Stimulated activated CD8-positive, alpha-beta memory T cell treated with anti-CD3 and anti-CD28 coated beads, Interleukin-15, amount 100 ng/mL, for 1 hour (primary cell): ENCODE data around the gene ANKRD28.
"Not testable (repeated sequence)": the region's sequence is repeated elsewhere in the genome, so short reads cannot be mapped to it uniquely, and the experiment has no call there.

Source experiments
- DNase-seq: peaks from one replicate; pipeline ENCODE4 v3.0.0-alpha.2; 2020; ENCODE audit warnings: low read depth

The ANKRD28 gene

GRCh38 chr3:15797642-15798303, at the start of gene ANKRD28:
TSS of gene ANKRD28 (minus strand) at chr3:15797979. CDS start at chr3:15796521, 1,458 bp downstream.
- no peak for DNase-seq

- DNase-seq, result no peak
Observed at GRCh38 chr3:15847239-15847638, 49.5 kb upstream of the ANKRD28 start.

DNA sequence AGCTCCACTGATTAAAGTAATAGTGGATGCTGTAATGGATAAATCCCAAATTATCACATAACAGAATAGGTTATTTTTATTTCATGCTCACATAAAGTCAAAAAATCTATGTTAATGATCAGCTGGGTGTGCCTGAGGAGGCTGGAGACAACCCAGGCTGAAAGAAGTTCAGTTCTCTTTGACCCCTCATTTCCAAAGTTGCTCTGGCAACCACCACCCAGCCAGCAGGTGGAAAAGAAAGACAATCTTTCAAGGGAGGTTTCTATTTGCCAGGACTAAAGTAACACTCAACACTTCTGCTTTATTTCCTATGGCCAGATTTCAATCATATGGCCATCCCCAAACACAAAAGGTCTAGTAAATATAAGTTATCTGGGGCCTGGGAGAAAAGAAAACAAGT, 48.8 kb upstream of the ANKRD28 start:
- no peak for DNase-seq

DNA sequence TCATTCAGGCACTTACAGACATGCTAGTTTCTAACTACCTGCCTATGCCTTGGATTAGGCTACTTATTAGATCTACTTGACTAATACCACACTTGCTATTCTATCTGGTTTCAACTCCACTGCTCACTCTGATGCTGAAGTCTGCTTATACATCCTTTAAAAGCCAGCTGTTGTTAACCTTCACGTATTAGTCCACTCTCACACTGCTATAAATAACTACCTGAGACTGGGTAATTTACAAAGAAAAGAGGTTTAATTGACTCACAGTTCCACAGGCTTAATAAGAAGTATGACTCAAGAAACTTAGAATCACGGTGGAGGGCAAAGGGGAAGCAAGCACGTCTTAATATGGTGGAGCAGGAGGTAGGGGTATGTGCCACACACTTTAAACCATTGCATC, 47.7 kb upstream of the ANKRD28 start:
- DNase-seq, result no peak

DNA sequence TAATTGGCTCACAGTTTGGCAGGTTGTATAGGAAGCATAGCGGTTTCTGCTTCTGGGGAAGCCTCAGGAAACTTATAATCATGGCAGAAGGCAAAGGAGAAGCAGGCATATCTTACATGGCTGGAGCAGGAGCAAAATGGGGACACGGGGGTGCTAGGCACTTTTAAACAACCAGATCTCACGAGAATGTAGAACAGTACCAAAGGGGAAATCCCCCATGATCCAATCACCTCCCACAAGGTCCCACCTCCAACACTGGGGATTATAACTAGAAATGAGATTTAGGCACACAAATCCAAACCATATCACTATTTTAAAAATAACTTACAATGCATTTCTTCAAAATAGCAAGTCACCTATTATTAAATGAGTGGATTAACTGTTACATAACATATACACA, 47.1 kb upstream of the ANKRD28 start:
- DNase-seq, result no peak

DNA sequence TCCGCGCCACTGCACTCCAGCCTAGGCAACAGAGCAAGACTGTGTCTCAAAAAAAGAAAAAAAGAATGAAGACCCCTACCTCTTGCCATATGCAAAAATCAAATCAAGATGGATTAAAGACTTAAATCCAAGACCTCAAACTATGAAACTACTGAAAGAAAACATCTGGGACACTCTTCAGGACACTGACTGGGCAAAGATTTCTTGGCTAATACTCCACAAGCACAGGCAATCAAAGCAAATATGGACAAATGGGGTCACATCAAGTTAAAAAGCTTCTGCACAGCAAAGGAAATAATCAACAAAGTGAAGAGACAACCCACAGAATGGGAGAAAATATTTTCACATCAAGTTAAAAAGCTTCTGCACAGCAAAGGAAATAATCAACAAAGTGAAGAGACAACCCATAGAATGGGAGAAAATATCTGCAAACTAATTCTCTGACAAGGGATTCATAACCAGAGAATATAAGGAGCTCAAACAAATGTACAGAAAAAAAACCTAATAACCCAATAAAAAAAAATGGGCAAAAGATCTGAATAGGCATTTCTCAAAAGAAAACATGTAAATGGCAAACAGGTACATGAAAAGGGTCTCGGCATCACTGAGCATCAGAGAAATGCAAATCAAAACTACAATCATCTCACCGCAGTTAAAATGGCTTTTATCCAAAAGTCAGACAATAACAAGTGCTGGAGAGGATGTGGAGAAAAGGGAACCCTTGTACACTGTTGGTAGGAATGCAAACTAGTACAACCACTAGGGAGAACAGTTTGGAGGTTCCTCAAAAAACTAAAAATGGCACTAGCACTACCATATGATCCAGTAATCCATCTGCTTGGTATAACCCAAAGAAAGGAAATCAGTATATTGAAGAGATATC, 43.6 kb upstream of the ANKRD28 start:
- not testable (repeated sequence) for DNase-seq

DNA sequence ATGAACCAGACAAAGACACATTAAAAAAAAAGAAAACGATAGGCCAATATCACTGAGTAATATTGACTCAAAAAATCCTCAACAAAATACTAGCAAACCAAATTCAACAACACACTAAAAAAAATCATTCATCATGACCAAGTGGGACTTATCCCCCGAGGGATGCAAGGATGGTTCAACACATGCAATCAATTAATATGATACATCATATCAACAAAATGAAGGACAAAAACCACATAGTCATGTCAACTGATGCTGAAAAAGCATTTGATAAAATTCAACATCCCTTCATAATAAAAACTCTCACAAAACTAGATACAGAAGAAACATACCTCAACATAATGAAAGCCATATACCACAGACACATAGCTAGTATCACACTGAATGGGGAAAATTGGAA, 41.8 kb upstream of the ANKRD28 start:
- DNase-seq, result no peak

- no peak for DNase-seq
Observed at GRCh38 chr3:15831927-15832326, 34.1 kb upstream of the ANKRD28 start.

DNA sequence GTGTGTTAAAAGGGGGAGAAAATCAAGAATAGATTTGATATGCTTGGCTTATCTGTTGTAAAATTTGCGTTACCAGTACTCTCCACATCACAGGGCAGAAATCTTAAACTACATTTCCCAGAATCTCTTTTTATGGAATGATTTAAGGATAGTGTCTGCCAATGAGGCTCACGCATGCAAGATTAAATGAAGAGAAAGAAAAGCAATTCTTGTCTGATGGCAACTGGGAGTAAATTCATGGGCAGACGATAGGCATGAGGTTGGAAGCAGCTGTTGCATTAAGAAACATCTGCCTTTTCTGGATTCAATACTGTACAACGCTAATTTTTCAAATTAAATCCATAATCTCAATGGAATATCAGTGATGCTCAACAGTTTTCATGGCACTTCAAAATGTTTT, 27.2 kb upstream of the ANKRD28 start:
- no peak for DNase-seq

GRCh38 chr3:15823092-15823491, 25.3 kb upstream of the ANKRD28 start:
- no peak for DNase-seq

GRCh38 chr3:15822281-15822680, 24.5 kb upstream of the ANKRD28 start:
- DNase-seq, result no peak

DNA sequence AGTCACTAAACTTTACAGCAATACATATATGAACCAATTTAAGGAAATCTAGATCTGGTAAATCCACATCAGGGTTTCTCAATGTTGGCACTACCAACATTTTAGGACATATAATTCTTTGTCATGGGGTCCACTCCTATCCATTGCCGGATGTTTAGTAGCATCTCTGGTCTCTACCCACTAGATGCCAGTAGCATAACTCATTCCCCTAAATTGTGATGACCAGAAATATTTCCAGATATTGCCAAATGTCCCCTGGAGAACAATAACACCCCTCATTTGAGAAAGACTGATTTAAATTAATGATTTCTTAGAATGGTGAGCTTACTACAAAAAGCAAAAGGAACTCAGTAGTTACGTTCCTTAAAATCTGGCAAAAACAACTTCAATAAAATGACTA, 23.1 kb upstream of the ANKRD28 start:
- DNase-seq, result no peak

- DNase-seq, result no peak
Observed at GRCh38 chr3:15819576-15819975, 21.8 kb upstream of the ANKRD28 start.

GRCh38 chr3:15819043-15819442, 21.3 kb upstream of the ANKRD28 start:
- no peak for DNase-seq

DNA sequence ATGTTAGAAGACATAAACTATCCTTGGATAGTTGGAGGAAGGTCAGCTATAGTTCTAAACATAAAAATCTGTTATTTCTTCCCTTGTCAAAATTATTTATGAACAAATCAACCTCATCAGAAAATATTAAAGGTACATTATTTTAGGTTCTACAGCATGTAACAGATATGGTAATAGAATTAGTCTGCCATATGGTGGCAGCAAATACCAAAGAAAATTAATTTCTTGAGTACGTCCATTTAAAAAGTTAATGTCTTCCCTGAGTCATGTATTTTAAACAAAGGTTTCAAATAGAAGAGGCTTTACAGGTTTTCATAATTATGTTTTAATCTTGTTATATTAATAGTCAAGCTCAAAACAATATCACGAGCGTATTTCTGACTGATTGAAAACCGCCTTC, 17.9 kb upstream of the ANKRD28 start:
- no peak for DNase-seq

DNA sequence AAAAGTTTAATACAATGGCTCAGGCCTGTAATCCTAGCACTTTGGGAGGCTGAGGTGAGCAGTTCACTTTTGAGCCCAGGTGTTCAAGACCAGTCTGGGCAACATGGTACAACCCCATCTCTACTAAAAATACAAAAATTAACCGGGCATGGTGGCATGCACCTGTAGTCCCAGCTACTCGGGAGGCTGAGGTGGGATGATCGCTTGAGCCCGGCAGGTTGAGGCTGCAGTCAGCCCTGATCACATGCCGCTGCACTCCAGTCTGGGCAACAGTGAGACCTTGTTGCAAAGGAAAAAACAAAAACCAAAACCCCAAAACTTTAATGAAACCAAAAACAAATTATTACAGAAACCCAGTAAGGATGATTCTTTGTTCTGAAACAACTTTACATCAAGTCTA, 15.3 kb upstream of the ANKRD28 start:
- not testable (repeated sequence) for DNase-seq

- no peak for DNase-seq
Observed at GRCh38 chr3:15812183-15812582, 14.4 kb upstream of the ANKRD28 start.

DNA sequence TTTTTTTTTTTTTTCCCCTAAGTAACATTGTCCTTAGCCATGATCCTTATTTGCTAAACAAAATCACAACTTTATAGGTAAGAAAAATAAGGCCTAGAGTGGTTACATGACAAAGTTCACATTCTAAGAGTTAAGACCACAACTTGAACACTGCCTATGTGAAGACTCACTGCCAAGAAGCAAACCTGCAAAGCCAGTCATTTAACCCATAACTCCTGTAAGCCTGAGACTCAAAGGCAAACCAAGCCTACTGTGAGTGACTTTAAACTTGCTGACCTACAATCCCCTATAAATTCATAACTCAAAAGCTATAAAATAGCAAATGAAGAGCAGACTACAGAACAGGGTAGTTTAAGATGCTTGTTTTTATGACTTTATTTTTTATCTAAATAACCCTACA, 12.9 kb upstream of the ANKRD28 start:
- DNase-seq, result no peak

DNA sequence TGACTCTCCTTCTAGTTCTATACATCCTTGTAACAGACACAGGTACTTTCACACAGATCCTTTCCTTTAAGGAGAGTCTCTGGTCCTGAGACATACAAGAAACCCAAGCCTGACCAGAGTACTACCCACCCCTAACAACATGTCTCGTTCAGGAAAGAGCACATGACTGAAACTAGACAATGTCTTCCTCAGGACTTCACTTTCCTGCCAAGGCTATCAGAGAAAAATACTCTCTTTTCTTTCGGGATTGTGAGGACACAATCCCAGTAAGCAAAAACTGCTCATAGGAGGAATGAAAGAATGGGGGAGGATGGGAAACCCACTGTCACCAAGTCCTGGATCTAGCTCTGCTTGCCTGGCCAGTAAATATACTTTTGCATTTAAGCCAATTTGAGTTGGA, 11.5 kb upstream of the ANKRD28 start:
- no peak for DNase-seq

DNA sequence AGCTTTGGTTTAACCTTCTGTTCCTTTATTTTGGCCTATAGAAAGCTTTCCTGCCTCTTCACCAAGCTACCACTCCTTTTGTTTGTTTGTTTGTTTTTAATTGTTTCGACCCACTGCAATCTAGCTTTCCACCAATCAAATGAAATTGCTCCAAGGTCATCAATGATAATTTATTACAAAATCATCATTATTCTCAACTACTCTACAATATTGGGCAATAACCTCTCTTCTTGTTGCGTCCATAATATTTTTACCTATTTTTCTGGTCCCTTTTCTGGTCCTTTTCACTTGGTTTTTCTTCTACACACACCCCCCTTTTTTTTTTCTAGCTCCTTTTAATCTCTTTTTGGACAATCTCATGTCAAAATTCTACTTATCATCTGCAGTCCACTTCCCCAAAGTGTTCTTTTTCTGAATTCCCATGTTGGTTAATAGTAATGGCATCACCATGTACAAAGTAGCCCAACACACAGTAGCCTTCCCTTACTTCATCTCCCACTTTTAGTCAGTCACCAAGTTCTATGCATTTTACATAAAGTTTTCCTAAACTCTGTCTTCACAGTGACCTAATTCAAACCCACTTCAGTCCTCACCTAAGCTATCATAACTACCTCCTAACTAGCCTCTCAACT, 11.0 kb upstream of the ANKRD28 start:
- no peak for DNase-seq

- no peak for DNase-seq
Observed at GRCh38 chr3:15805756-15806266, 8.0 kb upstream of the ANKRD28 start.

- no peak for DNase-seq
Observed at GRCh38 chr3:15804553-15805095, 6.8 kb upstream of the ANKRD28 start.

- DNase-seq, result no peak
Observed at GRCh38 chr3:15803921-15804320, 6.1 kb upstream of the ANKRD28 start.
